Adipocyte (in vitro differentiated cells): Measurements from ENCODE around the gene HMCES.
A peak's percentile ranks its signal among the peaks of the same experiment; 100 is the strongest.
"Not testable (repeated sequence)": the region's sequence is repeated elsewhere in the genome, so short reads cannot be mapped to it uniquely, and the experiment has no call there.

Experiments used
- DNase-seq: peaks from one replicate; pipeline ENCODE4 v3.0.0-alpha.2; 2015; ENCODE audit warnings: low read depth
- H3K27me3 ChIP-seq: replicated peaks from 2 replicates; pipeline ENCODE4 v1.7.0; 2013; ENCODE audit warnings: mild to moderate bottlenecking, low read length, moderate library complexity; ENCODE audit not compliant: control insufficient read depth, insufficient read depth
- H3K36me3 ChIP-seq: 2 replicates; pipeline ENCODE4 v1.7.0; 2013; ENCODE audit warnings: low read length, mild to moderate bottlenecking, moderate library complexity; ENCODE audit not compliant: control insufficient read depth, insufficient read depth, severe bottlenecking
- H3K4me1 ChIP-seq: 2 replicates; pipeline ENCODE4 v1.7.0; 2013; ENCODE audit warnings: mild to moderate bottlenecking, low read length, moderate library complexity; ENCODE audit not compliant: control insufficient read depth, insufficient read depth
- H3K4me3 ChIP-seq: 2 replicates; pipeline ENCODE4 v1.7.0; 2013; ENCODE audit warnings: mild to moderate bottlenecking, low read length, moderate library complexity
- H3K9ac ChIP-seq: 2 replicates; pipeline ENCODE4 v1.7.0; 2013; ENCODE audit warnings: mild to moderate bottlenecking, low read length, moderate library complexity
- H3K9me3 ChIP-seq: 2 replicates; pipeline ENCODE4 v1.7.0; 2013; ENCODE audit warnings: mild to moderate bottlenecking, low read length, moderate library complexity; ENCODE audit not compliant: control insufficient read depth

Gene HMCES

GRCh38 chr3:129344540-129345220 lies 66.0 kb downstream of the HMCES start:
- H3K36me3 ChIP-seq: no peaks in the 10 kb centered on the region
- no peak overlapping the region for H3K4me3 ChIP-seq
- DNase-seq: peak; percentile 21
- H3K9ac ChIP-seq: no peak overlapping the region
- H3K9me3 ChIP-seq: no peaks in the 10 kb centered on the region
- H3K27me3 ChIP-seq: peaks cover 17% of the 10 kb centered on the region
- H3K4me1 ChIP-seq: peaks cover 11% of the 10 kb centered on the region

GRCh38 chr3:129345281-129345680 lies 66.6 kb downstream of the HMCES start:
- Histone ChIP-seq H3K36me3 (no peaks in the 10 kb centered on the region), H3K9me3 (no peaks in the 10 kb centered on the region), H3K9ac (no peak overlapping the region), H3K4me3 (no peak overlapping the region), H3K4me1 (peaks cover 11% of the 10 kb centered on the region), H3K27me3 (peaks cover 17% of the 10 kb centered on the region)
- DNase-seq: no peak

- Histone ChIP-seq H3K9me3 (no peaks in the 10 kb centered on the region), H3K9ac (no peak overlapping the region), H3K4me3 (no peak overlapping the region), H3K27me3 (peaks cover 17% of the 10 kb centered on the region), H3K4me1 (peaks cover 11% of the 10 kb centered on the region), H3K36me3 (no peaks in the 10 kb centered on the region)
- no peak for DNase-seq
These were observed 67.3 kb downstream of the HMCES start for GRCh38 chr3:129345971-129346370.

GRCh38 chr3:129346695-129347457 lies 68.2 kb downstream of the HMCES start:
- H3K27me3 ChIP-seq: peaks cover 26% of the 10 kb centered on the region

GRCh38 chr3:129347458-129347845 lies 68.8 kb downstream of the HMCES start:
- Histone ChIP-seq H3K36me3 (no peaks in the 10 kb centered on the region), H3K9me3 (no peaks in the 10 kb centered on the region), H3K4me3 (no peak overlapping the region), H3K4me1 (peaks cover 11% of the 10 kb centered on the region), H3K27me3 (peaks cover 31% of the 10 kb centered on the region), H3K9ac (no peak overlapping the region)
- no peak for DNase-seq

More at GRCh38 chr3:129346695-129347457, 68.2 kb downstream of the HMCES start:
- Histone ChIP-seq H3K4me3 (no peak overlapping the region), H3K4me1 (peaks cover 11% of the 10 kb centered on the region), H3K9ac (no peak overlapping the region), H3K36me3 (no peaks in the 10 kb centered on the region), H3K9me3 (no peaks in the 10 kb centered on the region)
- no peak for DNase-seq

GRCh38 chr3:129348734-129349133 lies 70.1 kb downstream of the HMCES start:
- Histone ChIP-seq H3K9ac (no peak overlapping the region), H3K36me3 (no peaks in the 10 kb centered on the region), H3K4me3 (no peak overlapping the region), H3K9me3 (no peaks in the 10 kb centered on the region), H3K27me3 (peaks cover 37% of the 10 kb centered on the region), H3K4me1 (peaks cover 11% of the 10 kb centered on the region)
- DNase-seq: no peak

GRCh38 chr3:129349169-129349568 lies 70.5 kb downstream of the HMCES start:
- H3K4me1 ChIP-seq, H3K36me3 ChIP-seq, H3K4me3 ChIP-seq, H3K9me3 ChIP-seq, DNase-seq, H3K9ac ChIP-seq: not testable (repeated sequence)
- H3K27me3 ChIP-seq: peaks cover 36% of the 10 kb centered on the region

- no peaks in the 10 kb centered on the region for H3K36me3 ChIP-seq
- H3K9ac ChIP-seq: no peak overlapping the region
- H3K4me3 ChIP-seq: no peak overlapping the region
- DNase-seq: no peak
- peaks cover 5% of the 10 kb centered on the region for H3K4me1 ChIP-seq
- H3K27me3 ChIP-seq: peaks cover 33% of the 10 kb centered on the region
- no peaks in the 10 kb centered on the region for H3K9me3 ChIP-seq
These were observed 71.1 kb downstream of the HMCES start for GRCh38 chr3:129349791-129350190.

GRCh38 chr3:129352045-129352444 lies 73.4 kb downstream of the HMCES start:
- DNase-seq: no peak
- Histone ChIP-seq H3K27me3 (peaks cover 28% of the 10 kb centered on the region), H3K9ac (no peak overlapping the region), H3K9me3 (no peaks in the 10 kb centered on the region), H3K4me1 (peaks cover 2% of the 10 kb centered on the region), H3K36me3 (no peaks in the 10 kb centered on the region), H3K4me3 (no peak overlapping the region)

GRCh38 chr3:129352650-129353588 lies 74.2 kb downstream of the HMCES start:
- Histone ChIP-seq H3K27me3 (peaks cover 30% of the 10 kb centered on the region), H3K9me3 (no peaks in the 10 kb centered on the region), H3K4me1 (no peaks in the 10 kb centered on the region), H3K9ac (no peak overlapping the region), H3K4me3 (no peak overlapping the region), H3K36me3 (no peaks in the 10 kb centered on the region)
- no peak for DNase-seq

GRCh38 chr3:129353589-129353941 lies 74.9 kb downstream of the HMCES start:
- no peak for DNase-seq
- Histone ChIP-seq H3K9me3 (no peaks in the 10 kb centered on the region), H3K27me3 (peaks cover 34% of the 10 kb centered on the region), H3K4me1 (no peaks in the 10 kb centered on the region), H3K4me3 (no peak overlapping the region), H3K9ac (no peak overlapping the region), H3K36me3 (no peaks in the 10 kb centered on the region)
